GM23338 (cell line): ENCODE results near the gene C14orf119. TPM values are rescaled to one million over a fixed set of nuclear protein-coding genes. Genes with fewer than 3 reads are reported as not detected.

Source experiments
- ATAC-seq: fragments of 200-7000 bp; cut with Tn5 transposase; 3 replicates; pipeline ENCODE4 v1.9.1; 2020
- DNase-seq: peaks from one replicate; pipeline ENCODE4 v3.0.0-alpha.2; 2015; ENCODE audit warnings: low spot score
- H2AFZ ChIP-seq: fragments of 200-600 bp; sonication (generic); 2 replicates; pipeline ENCODE4 v1.8.0; 2016; ENCODE audit warnings: antibody characterized with exemption, mild to moderate bottlenecking, moderate library complexity
- H3F3A ChIP-seq: fragments of 200-600 bp; sonication (generic); replicated peaks from 2 replicates; pipeline ENCODE4 v1.8.0; 2017; ENCODE audit warnings: antibody characterized with exemption, mixed run types, low read depth
- H3K27ac ChIP-seq: fragments of 200-600 bp; sonication (generic); 2 replicates; pipeline ENCODE4 v1.6.1; 2016; ENCODE audit warnings: low read depth
- H3K27me3 ChIP-seq: fragments of 200-600 bp; sonication (generic); 2 replicates; pipeline ENCODE4 v1.8.0; 2016; ENCODE audit warnings: mild to moderate bottlenecking, mixed run types, moderate library complexity; ENCODE audit not compliant: insufficient read depth
- H3K36me3 ChIP-seq: fragments of 200-600 bp; sonication (generic); 2 replicates; pipeline ENCODE4 v1.8.0; 2016; ENCODE audit warnings: mild to moderate bottlenecking; ENCODE audit not compliant: insufficient read depth
- H3K4me1 ChIP-seq: fragments of 200-600 bp; sonication (generic); 2 replicates; pipeline ENCODE4 v1.8.0; 2016; ENCODE audit warnings: mild to moderate bottlenecking, moderate library complexity; ENCODE audit not compliant: insufficient read depth
- H3K4me2 ChIP-seq: fragments of 200-600 bp; sonication (generic); 2 replicates; pipeline ENCODE4 v1.7.1; 2017; ENCODE audit warnings: mixed run types
- H3K4me3 ChIP-seq: fragments of 200-600 bp; sonication (generic); 2 replicates; pipeline ENCODE4 v1.6.1; 2016; ENCODE audit warnings: mixed run types
- H3K79me2 ChIP-seq: fragments of 200-600 bp; sonication (generic); replicated peaks from 2 replicates; pipeline ENCODE4 v1.8.0; 2017; ENCODE audit warnings: mild to moderate bottlenecking; ENCODE audit not compliant: insufficient read depth
- H3K9me2 ChIP-seq: fragments of 200-600 bp; sonication (generic); 2 replicates; pipeline ENCODE4 v1.8.0; 2017; ENCODE audit not compliant: insufficient read depth
- H4K20me1 ChIP-seq: fragments of 200-600 bp; sonication (generic); replicated peaks from 2 replicates; pipeline ENCODE4 v1.8.0; 2017; ENCODE audit warnings: mild to moderate bottlenecking; ENCODE audit not compliant: insufficient read depth
- H3K27ac Mint-ChIP-seq: 2 replicates; pipeline ENCODE4 v1.8.0; 2020; ENCODE audit warnings: inconsistent platforms, mild to moderate bottlenecking, moderate library complexity, mixed read lengths
- H3K27me3 Mint-ChIP-seq: 3 replicates; pipeline ENCODE4 v1.8.0; 2022; ENCODE audit warnings: low read depth, mild to moderate bottlenecking, moderate library complexity, mixed read lengths, inconsistent platforms; ENCODE audit not compliant: insufficient read depth, poor library complexity
- H3K36me3 Mint-ChIP-seq: 3 replicates; pipeline ENCODE4 v1.8.0; 2021; ENCODE audit warnings: low read depth, mild to moderate bottlenecking, inconsistent platforms, moderate library complexity, mixed read lengths
- H3K4me1 Mint-ChIP-seq: 3 replicates; pipeline ENCODE4 v1.8.0; 2020; ENCODE audit warnings: mild to moderate bottlenecking, inconsistent platforms, mixed read lengths
- H3K4me3 Mint-ChIP-seq: 3 replicates; pipeline ENCODE4 v1.8.0; 2021; ENCODE audit warnings: moderate library complexity, mild to moderate bottlenecking, inconsistent platforms, mixed read lengths
- H3K9me3 Mint-ChIP-seq: 3 replicates; pipeline ENCODE4 v1.8.0; 2020; ENCODE audit warnings: moderate library complexity, mild to moderate bottlenecking, inconsistent platforms, mixed read lengths
- CREB1 ChIP-seq: fragments of 250-450 bp; sonication (Bioruptor Pico); IDR thresholded peaks from 2 replicates; pipeline ENCODE4 v1.5.0; 2020; ENCODE audit warnings: low read depth, mild to moderate bottlenecking, moderate library complexity
- CTCF ChIP-seq, 2 experiments: fragments of 200-600 bp in 1 of 2; sonication (generic) in 1 of 2; conservative IDR thresholded peaks; 2 replicates each; pipeline versions ENCODE4 v1.5.1 to v1.6.1; 2016 to 2017; ENCODE audit warnings: antibody characterized with exemption in 2 of 2, low read depth in 2 of 2, mild to moderate bottlenecking in 2 of 2, moderate library complexity in 1 of 2
- EZH2 ChIP-seq: fragments of 200-600 bp; sonication (generic); IDR thresholded peaks from one replicate; pipeline ENCODE4 v1.8.0; 2017; ENCODE audit warnings: antibody characterized with exemption, mild to moderate bottlenecking, low read depth; ENCODE audit not compliant: unreplicated experiment
- JUNB ChIP-seq: IDR thresholded peaks from one replicate; pipeline ENCODE4 v1.6.1; 2016; ENCODE audit warnings: antibody characterized with exemption; ENCODE audit not compliant: unreplicated experiment
- NANOG ChIP-seq: IDR thresholded peaks from 2 replicates; pipeline ENCODE4 v1.6.1; 2016; ENCODE audit warnings: antibody characterized with exemption, borderline replicate concordance
- REST ChIP-seq: IDR thresholded peaks from one replicate; pipeline ENCODE4 v1.6.1; 2018; ENCODE audit warnings: antibody characterized with exemption; ENCODE audit not compliant: unreplicated experiment
- STAT1 ChIP-seq: IDR thresholded peaks from one replicate; pipeline ENCODE4 v1.6.1; 2016; ENCODE audit warnings: antibody characterized with exemption; ENCODE audit not compliant: unreplicated experiment
- ZNF114 ChIP-seq: fragments of 250-450 bp; sonication (Bioruptor Pico); IDR thresholded peaks from 2 replicates; pipeline ENCODE4 v1.5.0; 2020; ENCODE audit warnings: mild to moderate bottlenecking, moderate library complexity
- polyA plus RNA-seq: library from polyadenylated mRNA; unstranded; fragments of >200 nt; fragmentation: Nextera tagmentation; extraction: Ambion mirVana; gene quantifications from 2 replicates; pipeline ENCODE4 v1.2.1, GENCODE V29; 2016
- total RNA-seq: library from RNA; depleted of rRNA; stranded (reverse); fragments of >200 nt; shearing (Covaris generic); gene quantifications from 2 replicates; pipeline ENCODE4 v1.2.3, GENCODE V29; 2014

Gene C14orf119
- total and polyA plus RNA-seq, 2 experiments from 2014 or later, result 49.4 to 118 TPM

GRCh38 chr14:23099212-23099861 is 4.0 kb downstream of the C14orf119 start:
- TF ChIP-seq JUNB, result no peak
- no peak for TF ChIP-seq CTCF (conservative IDR thresholded peaks at IDR 0.05; ENCODE audit: low read depth in 2 of 2)
- TF ChIP-seq REST, result no peak
- TF ChIP-seq NANOG, result no peak
- TF ChIP-seq STAT1, result no peak
- TF ChIP-seq CREB1 (CRISPR knock-in tag), result no peak
- no peaks in the 10 kb centered on the region for H3K27me3 ChIP-seq
- H3K36me3 ChIP-seq, result peaks cover 11% of the 10 kb centered on the region; the same call in 1 of the 2 replicates
- no peak overlapping the region for H3K27ac Mint-ChIP-seq
- H2AFZ ChIP-seq, result no peak overlapping the region
- DNase-seq (no peak), ATAC-seq (no peak)
- peaks cover 21% of the 10 kb centered on the region for H3K4me1 Mint-ChIP-seq
- no peak overlapping the region for H3K4me3 ChIP-seq
- no peak overlapping the region for H3K4me2 ChIP-seq
- H3K4me1 ChIP-seq, result peaks cover 8% of the 10 kb centered on the region
- H3K27me3 Mint-ChIP-seq, result peaks cover 2% of the 10 kb centered on the region
- no peaks in the 10 kb centered on the region for H3K9me3 Mint-ChIP-seq
- H3K9me2 ChIP-seq, result no peaks in the 10 kb centered on the region
- peaks cover 24% of the 10 kb centered on the region for H4K20me1 ChIP-seq
- peaks cover 34% of the 10 kb centered on the region for H3K79me2 ChIP-seq
- H3K4me3 Mint-ChIP-seq, result no peak overlapping the region
- H3K36me3 Mint-ChIP-seq, result peaks cover 27% of the 10 kb centered on the region
- 0 out of 2 replicates have a peak overlapping the region, but pooled peaks have one; percentile 45 for H3K27ac ChIP-seq
- H3F3A ChIP-seq, result no peaks in the 10 kb centered on the region

GRCh38 chr14:23101213-23101970 is 6.1 kb downstream of the C14orf119 start:
- no peaks in the 10 kb centered on the region for H3K9me3 Mint-ChIP-seq
- peaks cover 20% of the 10 kb centered on the region for H3K4me1 ChIP-seq
- H3K4me1 Mint-ChIP-seq, result peaks cover 37% of the 10 kb centered on the region
- peaks cover 11% of the 10 kb centered on the region; the same call in 1 of the 2 replicates for H3K36me3 ChIP-seq
- no peaks in the 10 kb centered on the region for H3K27me3 ChIP-seq
- peak; percentile 14 for ATAC-seq
- H3K27me3 Mint-ChIP-seq, result peaks cover 14% of the 10 kb centered on the region
- DNase-seq, result no peak
- H3K4me2 ChIP-seq, result no peak overlapping the region
- no peak overlapping the region for H2AFZ ChIP-seq
- no peak overlapping the region for H3K4me3 Mint-ChIP-seq
- peaks cover 27% of the 10 kb centered on the region for H3K36me3 Mint-ChIP-seq
- no peak overlapping the region for H3K4me3 ChIP-seq
- H4K20me1 ChIP-seq, result peaks cover 24% of the 10 kb centered on the region
- no peak for TF ChIP-seq EZH2
- TF ChIP-seq ZNF114 (CRISPR knock-in tag), result no peak
- no peaks in the 10 kb centered on the region for H3K9me2 ChIP-seq
- peaks cover 26% of the 10 kb centered on the region for H3K79me2 ChIP-seq
- no peak overlapping the region for H3K27ac ChIP-seq
- H3K27ac Mint-ChIP-seq, result no peak overlapping the region
- H3F3A ChIP-seq, result no peaks in the 10 kb centered on the region
